NT2/D1 (cell line): ENCODE measurements around the gene HS3ST2.

Source experiments
- YY1 ChIP-seq: IDR thresholded peaks from 2 replicates; pipeline ENCODE4 v1.6.1; 2011; ENCODE audit not compliant: insufficient read length, insufficient read depth
- ZNF274 ChIP-seq: IDR thresholded peaks from 2 replicates; pipeline ENCODE4 v1.6.1; 2011; ENCODE audit warnings: mild to moderate bottlenecking, low read depth, low read length

GRCh38 chr16:22815863-22816262 lies 1.9 kb downstream of the HS3ST2 start:
- TF ChIP-seq YY1 (no peak), ZNF274 (no peak)
